Hepatocyte (in vitro differentiated cells): ENCODE measurements around the gene SC5D. TPM values are rescaled to one million over a fixed set of nuclear protein-coding genes. Genes with fewer than 3 reads are reported as not detected.

ENCODE experiments used
- DNase-seq: peaks from one replicate; pipeline ENCODE4 v3.0.0-alpha.2; 2016; ENCODE audit warnings: low spot score
- H2AFZ ChIP-seq: fragments of 200-600 bp; sonication (generic); 2 replicates; pipeline ENCODE4 v1.6.0; 2016; ENCODE audit warnings: antibody characterized with exemption, mild to moderate bottlenecking
- H3K27ac ChIP-seq: fragments of 200-600 bp; sonication (generic); 2 replicates; pipeline ENCODE4 v1.5.1; 2016; ENCODE audit warnings: mild to moderate bottlenecking
- H3K27me3 ChIP-seq: fragments of 200-600 bp; sonication (generic); 2 replicates; pipeline ENCODE4 v1.6.1; 2016
- H3K36me3 ChIP-seq: fragments of 200-600 bp; sonication (generic); replicated peaks from 2 replicates; pipeline ENCODE4 v1.5.1; 2016; ENCODE audit warnings: low read depth; ENCODE audit not compliant: insufficient read depth
- H3K4me1 ChIP-seq: fragments of 200-600 bp; sonication (generic); 2 replicates; pipeline ENCODE4 v1.5.1; 2016; ENCODE audit warnings: mild to moderate bottlenecking, moderate library complexity; ENCODE audit not compliant: insufficient read depth
- H3K4me2 ChIP-seq: fragments of 200-600 bp; sonication (generic); 2 replicates; pipeline ENCODE4 v1.6.0; 2016
- H3K4me3 ChIP-seq: fragments of 200-600 bp; sonication (generic); 2 replicates; pipeline ENCODE4 v1.5.1; 2016; ENCODE audit warnings: mild to moderate bottlenecking
- H3K79me2 ChIP-seq: fragments of 200-600 bp; sonication (generic); 2 replicates; pipeline ENCODE4 v1.6.0; 2017; ENCODE audit warnings: mild to moderate bottlenecking
- H3K9me2 ChIP-seq: fragments of 200-600 bp; sonication (generic); replicated peaks from 2 replicates; pipeline ENCODE4 v1.6.0; 2017; ENCODE audit warnings: mild to moderate bottlenecking; ENCODE audit not compliant: insufficient read depth
- H3K9me3 ChIP-seq: fragments of 200-600 bp; sonication (generic); 2 replicates; pipeline ENCODE4 v1.5.1; 2016; ENCODE audit warnings: low read depth, mild to moderate bottlenecking
- H4K20me1 ChIP-seq: fragments of 200-600 bp; sonication (generic); 2 replicates; pipeline ENCODE4 v1.6.0; 2016; ENCODE audit warnings: mild to moderate bottlenecking; ENCODE audit not compliant: insufficient read depth, poor library complexity, severe bottlenecking
- CTCF ChIP-seq: fragments of 200-600 bp; sonication (generic); IDR thresholded peaks from 2 replicates; pipeline ENCODE4 v1.5.1; 2016; ENCODE audit warnings: antibody characterized with exemption, mild to moderate bottlenecking; ENCODE audit not compliant: poor library complexity
- EZH2 ChIP-seq: fragments of 200-600 bp; sonication (generic); IDR thresholded peaks from 2 replicates; pipeline ENCODE4 v1.6.1; 2016; ENCODE audit warnings: antibody characterized with exemption, mild to moderate bottlenecking, borderline replicate concordance
- EZH2phosphoT487 ChIP-seq: fragments of 200-600 bp; sonication (generic); IDR thresholded peaks from one replicate; pipeline ENCODE4 v1.6.1; 2018; ENCODE audit warnings: antibody characterized with exemption, mild to moderate bottlenecking, low read depth, moderate library complexity; ENCODE audit not compliant: unreplicated experiment, severe bottlenecking
- WGBS: methylation state at CpG from one replicate; pipeline ENCODE4 v1.1.6; 2016; ENCODE audit warnings: low lambda C conversion rate; ENCODE audit errors: missing lambda C conversion rate; 5-methylcytosine and 5-hydroxymethylcytosine counted together
- polyA plus RNA-seq: library from polyadenylated mRNA; unstranded; fragments of >200 nt; fragmentation: Nextera tagmentation; extraction: Ambion mirVana; gene quantifications from 2 replicates; pipeline ENCODE4 v1.2.1, GENCODE V29; 2016
- total RNA-seq: library from RNA; depleted of rRNA; stranded (reverse); fragments of >200 nt; gene quantifications from 2 replicates; pipeline ENCODE4 v1.2.3, GENCODE V29; 2014

The SC5D gene
- total and polyA plus RNA-seq, 2 experiments from 2014 or later, result 124 to 164 TPM

GRCh38 chr11:121253951-121254350, 38.6 kb upstream of the SC5D start:
- Histone ChIP-seq H4K20me1 (no peaks in the 10 kb centered on the region), H3K9me2 (no peaks in the 10 kb centered on the region), H2AFZ (no peak overlapping the region), H3K27me3 (no peaks in the 10 kb centered on the region), H3K4me3 (no peak overlapping the region), H3K27ac (no peak overlapping the region), H3K36me3 (no peaks in the 10 kb centered on the region), H3K4me1 (peaks cover 9% of the 10 kb centered on the region), H3K9me3 (no peaks in the 10 kb centered on the region), H3K79me2 (no peaks in the 10 kb centered on the region), H3K4me2 (no peak overlapping the region)
- no peak for DNase-seq
- TF ChIP-seq EZH2phosphoT487 (no peak), CTCF (no peak), EZH2 (no peak)

GRCh38 chr11:121254756-121255155, 37.8 kb upstream of the SC5D start:
- no peak for TF ChIP-seq CTCF
- TF ChIP-seq EZH2phosphoT487, result no peak
- no peak for TF ChIP-seq EZH2
- Histone ChIP-seq H3K27me3 (no peaks in the 10 kb centered on the region), H3K79me2 (no peaks in the 10 kb centered on the region), H3K27ac (no peak overlapping the region), H3K4me1 (peaks cover 9% of the 10 kb centered on the region), H3K9me2 (no peaks in the 10 kb centered on the region), H3K9me3 (no peaks in the 10 kb centered on the region), H2AFZ (no peak overlapping the region), H4K20me1 (no peaks in the 10 kb centered on the region), H3K4me3 (no peak overlapping the region), H3K36me3 (no peaks in the 10 kb centered on the region), H3K4me2 (no peak overlapping the region)
- DNase-seq, result no peak

GRCh38 chr11:121255473-121256125, 37.0 kb upstream of the SC5D start:
- H3K4me3 ChIP-seq, result no peak overlapping the region
- H3K27me3 ChIP-seq, result no peaks in the 10 kb centered on the region
- H4K20me1 ChIP-seq, result no peaks in the 10 kb centered on the region
- no peak overlapping the region for H2AFZ ChIP-seq
- DNase-seq, result no peak
- H3K4me2 ChIP-seq, result no peak overlapping the region
- WGBS, result 86% methylated on average over 2 of the region's 2 CpGs
- peaks cover 9% of the 10 kb centered on the region for H3K4me1 ChIP-seq
- TF ChIP-seq EZH2, result no peak
- TF ChIP-seq CTCF, result no peak
- no peak for TF ChIP-seq EZH2phosphoT487
- H3K9me3 ChIP-seq, result no peaks in the 10 kb centered on the region
- H3K27ac ChIP-seq, result no peak overlapping the region
- H3K79me2 ChIP-seq, result no peaks in the 10 kb centered on the region
- no peaks in the 10 kb centered on the region for H3K36me3 ChIP-seq
- H3K9me2 ChIP-seq, result no peaks in the 10 kb centered on the region

- Histone ChIP-seq H3K9me3 (no peaks in the 10 kb centered on the region), H3K36me3 (no peaks in the 10 kb centered on the region), H3K79me2 (no peaks in the 10 kb centered on the region), H3K27ac (no peak overlapping the region), H3K9me2 (no peaks in the 10 kb centered on the region), H4K20me1 (no peaks in the 10 kb centered on the region), H3K4me1 (peaks cover 5% of the 10 kb centered on the region), H3K4me3 (no peak overlapping the region), H3K27me3 (no peaks in the 10 kb centered on the region), H2AFZ (no peak overlapping the region), H3K4me2 (no peak overlapping the region)
- no peak for DNase-seq
- no peak for TF ChIP-seq EZH2phosphoT487
- no peak for TF ChIP-seq CTCF
- no peak for TF ChIP-seq EZH2
Observed at GRCh38 chr11:121257289-121257688, 35.3 kb upstream of the SC5D start.
